Measurements from ENCODE around the gene ABI3BP.

Gene ABI3BP

GRCh38 chr3:100720426-100720825 lies 272.8 kb downstream of the ABI3BP start:
- Mint-ChIP-seq H3K36me3 (ENCODE audit: low read depth) (peaks cover 63% of the 10 kb centered on the region), H3K9me3 (no peaks in the 10 kb centered on the region), H3K27me3 (no peaks in the 10 kb centered on the region), H3K27ac (no peak overlapping the region), H3K4me3 (no peak overlapping the region), H3K4me1 (peaks cover 28% of the 10 kb centered on the region)
- DNase-seq (no peak), ATAC-seq (no peak)

GRCh38 chr3:100719136-100719535 lies 274.1 kb downstream of the ABI3BP start:
- H3K36me3 Mint-ChIP-seq (ENCODE audit: low read depth) = peaks cover 71% of the 10 kb centered on the region
- peaks cover 36% of the 10 kb centered on the region for H3K4me1 Mint-ChIP-seq
- ATAC-seq (no peak), DNase-seq (no peak)
- H3K4me3 Mint-ChIP-seq = no peak overlapping the region
- no peak overlapping the region for H3K27ac Mint-ChIP-seq
- H3K27me3 Mint-ChIP-seq = no peaks in the 10 kb centered on the region
- no peaks in the 10 kb centered on the region for H3K9me3 Mint-ChIP-seq

GRCh38 chr3:100717637-100718487 lies 275.4 kb downstream of the ABI3BP start:
- ATAC-seq = no peak
- DNase-seq = no peak
- H3K27me3 Mint-ChIP-seq = no peaks in the 10 kb centered on the region
- H3K9me3 Mint-ChIP-seq = no peaks in the 10 kb centered on the region
- H3K27ac Mint-ChIP-seq = no peak overlapping the region
- no peak overlapping the region for H3K4me3 Mint-ChIP-seq
- H3K4me1 Mint-ChIP-seq = peaks cover 44% of the 10 kb centered on the region
- peaks cover 77% of the 10 kb centered on the region for H3K36me3 Mint-ChIP-seq (ENCODE audit: low read depth)

GRCh38 chr3:100717063-100717462 lies 276.2 kb downstream of the ABI3BP start:
- no peak overlapping the region for H3K4me3 Mint-ChIP-seq
- peaks cover 73% of the 10 kb centered on the region for H3K36me3 Mint-ChIP-seq (ENCODE audit: low read depth)
- no peaks in the 10 kb centered on the region for H3K9me3 Mint-ChIP-seq
- no peak for ATAC-seq
- DNase-seq = no peak
- no peaks in the 10 kb centered on the region for H3K27me3 Mint-ChIP-seq
- H3K27ac Mint-ChIP-seq = no peak overlapping the region
- H3K4me1 Mint-ChIP-seq = peaks cover 52% of the 10 kb centered on the region

- DNase-seq = no peak
- H3K36me3 Mint-ChIP-seq (ENCODE audit: low read depth) = peaks cover 66% of the 10 kb centered on the region
- H3K4me3 Mint-ChIP-seq = no peak overlapping the region
- ATAC-seq = no peak
- H3K27ac Mint-ChIP-seq = no peak overlapping the region
- no peaks in the 10 kb centered on the region for H3K9me3 Mint-ChIP-seq
- peaks cover 69% of the 10 kb centered on the region for H3K4me1 Mint-ChIP-seq
- H3K27me3 Mint-ChIP-seq = no peaks in the 10 kb centered on the region
These were observed 278.0 kb downstream of the ABI3BP start for GRCh38 chr3:100715176-100715575.

- H3K27me3 Mint-ChIP-seq = peaks cover 11% of the 10 kb centered on the region
- peaks cover 32% of the 10 kb centered on the region for H3K36me3 Mint-ChIP-seq (ENCODE audit: low read depth)
- peak; percentile 80 for DNase-seq
- ATAC-seq = peak; percentile 66
- no peaks in the 10 kb centered on the region for H3K9me3 Mint-ChIP-seq
- peak overlapping the region; percentile 73 for H3K27ac Mint-ChIP-seq
- peak overlapping the region; percentile 78 for H3K4me3 Mint-ChIP-seq
- peaks cover 53% of the 10 kb centered on the region for H3K4me1 Mint-ChIP-seq
These were observed 282.8 kb downstream of the ABI3BP start for GRCh38 chr3:100710261-100710968.

- peaks cover 47% of the 10 kb centered on the region for H3K4me1 Mint-ChIP-seq
These were observed 283.4 kb downstream of the ABI3BP start for GRCh38 chr3:100709842-100710260.

GRCh38 chr3:100708989-100709841 lies 284.0 kb downstream of the ABI3BP start, which contains the start of gene TFG:
TSS of gene TFG (plus strand) at chr3:100709494. CDS start at chr3:100713686, 4,192 bp downstream.
- Mint-ChIP-seq H3K9me3 (no peaks in the 10 kb centered on the region), H3K27ac (peak within 1 kb of the TSS; percentile 89), H3K36me3 (ENCODE audit: low read depth) (peaks cover 22% of the 10 kb centered on the region), H3K27me3 (peaks cover 14% of the 10 kb centered on the region), H3K4me3 (peak within 1 kb of the TSS; percentile 78), H3K4me1 (peaks cover 45% of the 10 kb centered on the region)
- DNase-seq (peak; percentile 98), ATAC-seq (peak; percentile 97)

More at GRCh38 chr3:100709842-100710260, 283.4 kb downstream of the ABI3BP start:
- peak; percentile 39 for DNase-seq
- H3K9me3 Mint-ChIP-seq = no peaks in the 10 kb centered on the region
- H3K36me3 Mint-ChIP-seq (ENCODE audit: low read depth) = peaks cover 27% of the 10 kb centered on the region
- peaks cover 14% of the 10 kb centered on the region for H3K27me3 Mint-ChIP-seq
- no peak for ATAC-seq
- peak overlapping the region; percentile 73 for H3K27ac Mint-ChIP-seq
- H3K4me3 Mint-ChIP-seq = peak overlapping the region; percentile 78

- peak overlapping the region; percentile 89 for H3K27ac Mint-ChIP-seq
- peaks cover 43% of the 10 kb centered on the region for H3K4me1 Mint-ChIP-seq
- no peak for ATAC-seq
These were observed 284.6 kb downstream of the ABI3BP start for GRCh38 chr3:100708644-100708988.

GRCh38 chr3:100706365-100706764 lies 286.9 kb downstream of the ABI3BP start:
- DNase-seq (no peak), ATAC-seq (no peak)
- Mint-ChIP-seq H3K36me3 (ENCODE audit: low read depth) (peaks cover 7% of the 10 kb centered on the region), H3K27me3 (peaks cover 25% of the 10 kb centered on the region), H3K4me1 (peaks cover 24% of the 10 kb centered on the region), H3K4me3 (no peak overlapping the region), H3K9me3 (no peaks in the 10 kb centered on the region), H3K27ac (no peak overlapping the region)

More at GRCh38 chr3:100708644-100708988, 284.6 kb downstream of the ABI3BP start:
- Mint-ChIP-seq H3K9me3 (no peaks in the 10 kb centered on the region), H3K4me3 (peak overlapping the region; percentile 78), H3K36me3 (ENCODE audit: low read depth) (peaks cover 18% of the 10 kb centered on the region), H3K27me3 (peaks cover 14% of the 10 kb centered on the region)
- DNase-seq = no peak

- H3K36me3 Mint-ChIP-seq (ENCODE audit: low read depth) = no peaks in the 10 kb centered on the region
These were observed 289.4 kb downstream of the ABI3BP start for GRCh38 chr3:100703865-100704264.

GRCh38 chr3:100702980-100703345 lies 290.3 kb downstream of the ABI3BP start:
- Mint-ChIP-seq H3K27me3 (peaks cover 41% of the 10 kb centered on the region), H3K36me3 (ENCODE audit: low read depth) (no peaks in the 10 kb centered on the region), H3K27ac (no peak overlapping the region), H3K4me1 (no peaks in the 10 kb centered on the region), H3K4me3 (no peak overlapping the region), H3K9me3 (no peaks in the 10 kb centered on the region)
- ATAC-seq = no peak
- no peak for DNase-seq

More at GRCh38 chr3:100703865-100704264, 289.4 kb downstream of the ABI3BP start:
- H3K4me3 Mint-ChIP-seq = no peak overlapping the region
- ATAC-seq = no peak
- no peak for DNase-seq
- H3K4me1 Mint-ChIP-seq = peaks cover 8% of the 10 kb centered on the region
- no peaks in the 10 kb centered on the region for H3K9me3 Mint-ChIP-seq
- H3K27me3 Mint-ChIP-seq = peaks cover 33% of the 10 kb centered on the region
- H3K27ac Mint-ChIP-seq = no peak overlapping the region

- no peak overlapping the region for H3K4me3 Mint-ChIP-seq
- no peaks in the 10 kb centered on the region for H3K4me1 Mint-ChIP-seq
- H3K27me3 Mint-ChIP-seq = peaks cover 44% of the 10 kb centered on the region
- no peak for DNase-seq
- no peak for ATAC-seq
- H3K9me3 Mint-ChIP-seq = no peaks in the 10 kb centered on the region
- no peak overlapping the region for H3K27ac Mint-ChIP-seq
- no peaks in the 10 kb centered on the region for H3K36me3 Mint-ChIP-seq (ENCODE audit: low read depth)
These were observed 290.9 kb downstream of the ABI3BP start for GRCh38 chr3:100702082-100702979.
